Fibroblast of lung (primary cell): ENCODE data around the gene CEP72. TPM values are rescaled to one million over a fixed set of nuclear protein-coding genes. Genes with fewer than 3 reads are reported as not detected.
"Not testable (repeated sequence)": the region's sequence is repeated elsewhere in the genome, so short reads cannot be mapped to it uniquely, and the experiment has no call there.

Experiments
- DNase-seq, 2 donors: peaks; one replicate each; pipeline versions ENCODE4 v3.0.0 to v3.0.0-alpha.2; 2010; ENCODE audit warnings: low read depth in 2 of 2
- H2AFZ ChIP-seq: 2 replicates; pipeline ENCODE4 v1.5.1; 2012; ENCODE audit warnings: low read length, control low read depth, inconsistent platforms
- H3K27ac ChIP-seq: 2 replicates; pipeline ENCODE4 v1.5.1; 2011; ENCODE audit warnings: low read length, control low read depth; ENCODE audit not compliant: insufficient read depth
- H3K27me3 ChIP-seq: 2 replicates; pipeline ENCODE4 v1.5.1; 2011; ENCODE audit warnings: mild to moderate bottlenecking, low read length; ENCODE audit not compliant: control insufficient read depth, insufficient read depth
- H3K36me3 ChIP-seq: 2 replicates; pipeline ENCODE4 v1.5.1; 2011; ENCODE audit warnings: low read length; ENCODE audit not compliant: control insufficient read depth, insufficient read depth
- H3K4me1 ChIP-seq: 2 replicates; pipeline ENCODE4 v1.5.1; 2011; ENCODE audit warnings: low read length; ENCODE audit not compliant: control insufficient read depth, insufficient read depth; ENCODE audit errors: extremely low read depth
- H3K4me2 ChIP-seq: 2 replicates; pipeline ENCODE4 v1.5.1; 2011; ENCODE audit warnings: low read length, control low read depth; ENCODE audit not compliant: insufficient read depth; ENCODE audit errors: extremely low read depth
- H3K4me3 ChIP-seq, 4 experiments: fragments of 200-600 bp in 1 of 4; sonication (generic) in 1 of 4; replicated peaks in 1 of 4; 2 replicates each; pipeline ENCODE4 v1.5.1; 2011 to 2016; ENCODE audit warnings: low read length in 4 of 4, low read depth in 3 of 4, mild to moderate bottlenecking in 3 of 4, control low read depth in 2 of 4, inconsistent platforms in 1 of 4, mixed read lengths in 1 of 4; ENCODE audit not compliant: insufficient read depth in 1 of 4; ENCODE audit errors: control extremely low read depth in 1 of 4
- H3K79me2 ChIP-seq: 2 replicates; pipeline ENCODE4 v1.5.1; 2012; ENCODE audit warnings: mild to moderate bottlenecking, low read length, inconsistent platforms; ENCODE audit not compliant: control insufficient read depth, insufficient read depth
- H3K9ac ChIP-seq: 2 replicates; pipeline ENCODE4 v1.5.1; 2011; ENCODE audit warnings: mild to moderate bottlenecking, low read length, control low read depth; ENCODE audit not compliant: insufficient read depth
- H3K9me3 ChIP-seq: 2 replicates; pipeline ENCODE4 v1.5.1; 2012; ENCODE audit warnings: low read depth, low read length; ENCODE audit not compliant: control insufficient read depth, insufficient read depth
- H4K20me1 ChIP-seq: 2 replicates; pipeline ENCODE4 v1.5.1; 2011; ENCODE audit warnings: low read length; ENCODE audit not compliant: control insufficient read depth, insufficient read depth; ENCODE audit errors: extremely low read depth
- CTCF ChIP-seq, 2 donors: IDR thresholded peaks in 1 of 2; conservative IDR thresholded peaks in 1 of 2; 1 replicate in 1 of 2; 2 replicates in 1 of 2; pipeline ENCODE4 v1.5.1; 2011 to 2012; ENCODE audit warnings: low read length in 2 of 2, control low read depth in 1 of 2, inconsistent platforms in 1 of 2, low read depth in 1 of 2, mild to moderate bottlenecking in 1 of 2
- EZH2 ChIP-seq: IDR thresholded peaks from 2 replicates; pipeline ENCODE4 v1.5.1; 2012; ENCODE audit warnings: low read length, control low read depth, mild to moderate bottlenecking; ENCODE audit errors: missing control alignments
- polyA plus RNA-seq, 2 donors: library from polyadenylated mRNA; depleted of rRNA in 1 of 2; stranded (reverse) in 1 of 2; unstranded in 1 of 2; fragments of >200 nt; gene quantifications; 2 replicates each; pipeline ENCODE4 v1.2.1, GENCODE V29; 2011 to 2012; ENCODE audit warnings: missing spikeins in 1 of 2
- total RNA-seq: library from RNA; depleted of rRNA; stranded (reverse); fragments of >200 nt; gene quantifications from 2 replicates; pipeline ENCODE4 v1.2.1, GENCODE V29; 2014

Gene CEP72
- total and polyA plus RNA-seq, 2 donors (not counting 1 experiment from before 2014, with no cell fraction given), result 0.92 to 2.5 TPM

- Histone ChIP-seq H3K9me3 (no peaks in the 10 kb centered on the region), H3K9ac (no peak overlapping the region), H3K4me3 (no peak overlapping the region), H2AFZ (no peak overlapping the region), H3K4me1 (no peaks in the 10 kb centered on the region), H3K79me2 (no peaks in the 10 kb centered on the region), H3K27ac (no peak overlapping the region), H3K36me3 (no peaks in the 10 kb centered on the region), H4K20me1 (no peaks in the 10 kb centered on the region), H3K27me3 (peaks cover 2% of the 10 kb centered on the region), H3K4me2 (no peak overlapping the region)
- TF ChIP-seq EZH2, result no peak
- no peak for TF ChIP-seq CTCF (conservative IDR thresholded peaks at IDR 0.05 in 1 of 2, IDR thresholded peaks at IDR 0.05 in 1 of 2; ENCODE audit: low read depth in 1 of 2, low read length in 2 of 2)
- no peak for DNase-seq
These were observed 37.2 kb upstream of the CEP72 start for GRCh38 chr5:574906-575305.

GRCh38 chr5:575636-576035 is 36.5 kb upstream of the CEP72 start:
- no peak for DNase-seq
- H4K20me1 ChIP-seq, result no peaks in the 10 kb centered on the region
- H3K79me2 ChIP-seq, result no peaks in the 10 kb centered on the region
- peaks cover 3% of the 10 kb centered on the region for H3K27me3 ChIP-seq
- no peaks in the 10 kb centered on the region for H3K36me3 ChIP-seq
- H3K9ac ChIP-seq, result no peak overlapping the region
- no peak overlapping the region for H3K4me3 ChIP-seq
- no peak for TF ChIP-seq EZH2
- TF ChIP-seq CTCF (conservative IDR thresholded peaks at IDR 0.05 in 1 of 2, IDR thresholded peaks at IDR 0.05 in 1 of 2; ENCODE audit: low read depth in 1 of 2, low read length in 2 of 2), result no peak
- no peak overlapping the region for H3K27ac ChIP-seq
- no peaks in the 10 kb centered on the region for H3K9me3 ChIP-seq
- no peaks in the 10 kb centered on the region for H3K4me1 ChIP-seq
- no peak overlapping the region for H3K4me2 ChIP-seq
- no peak overlapping the region for H2AFZ ChIP-seq

GRCh38 chr5:577214-577613 is 34.9 kb upstream of the CEP72 start:
- not testable (repeated sequence) for H3K9ac ChIP-seq, H3K79me2 ChIP-seq, H3K4me1 ChIP-seq, H3K9me3 ChIP-seq, H3K27me3 ChIP-seq, H3K4me2 ChIP-seq, DNase-seq, H3K36me3 ChIP-seq, H4K20me1 ChIP-seq, H3K4me3 ChIP-seq, H2AFZ ChIP-seq, H3K27ac ChIP-seq
